Stimulated activated CD8-positive, alpha-beta memory T cell treated with anti-CD3 and anti-CD28 coated beads, Interleukin-12 subunit alpha, Interleukin-12 subunit beta, amount 100 ng/mL, for 4 hours (primary cell): ENCODE data around the gene CDH5.

Experiments
- DNase-seq: peaks from one replicate; pipeline ENCODE4 v3.0.0-alpha.2; 2020; ENCODE audit warnings: low read depth

CDH5 gene

DNA sequence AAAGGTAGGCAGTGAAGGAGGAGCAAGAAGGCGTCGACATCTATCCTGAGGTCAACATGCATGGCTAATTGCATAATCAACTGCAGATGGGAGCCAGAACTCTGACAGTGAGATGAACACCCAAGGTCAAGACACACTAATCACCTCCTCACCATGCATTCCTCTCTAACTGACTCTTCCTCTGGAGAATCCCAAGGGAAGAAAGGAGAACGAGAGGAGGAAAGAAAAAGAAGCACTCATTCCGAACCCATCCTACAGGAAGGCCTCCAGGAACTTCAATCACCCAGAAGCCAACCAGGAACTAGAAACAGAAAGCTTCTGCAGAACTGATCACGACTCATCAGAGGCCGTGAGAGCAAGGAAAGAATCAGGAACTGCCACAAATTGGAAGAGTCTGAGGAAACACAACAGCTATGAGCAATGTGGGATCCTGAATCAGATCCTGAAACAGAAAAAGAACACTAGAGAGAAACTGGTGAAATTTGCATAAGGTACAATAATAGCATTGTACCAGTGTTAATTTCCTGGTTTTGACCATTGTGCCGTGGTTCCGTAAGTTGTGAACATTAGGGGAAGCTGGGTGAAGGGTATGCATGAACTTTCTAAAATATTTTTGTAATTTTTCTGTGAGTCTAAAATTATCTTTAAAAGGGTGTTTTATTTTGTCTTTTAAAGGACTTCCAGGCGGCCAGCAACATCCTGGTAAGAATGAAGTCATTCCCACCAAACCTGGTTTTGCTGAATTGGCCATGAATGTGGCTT, 50.6 kb downstream of the CDH5 start:
- no peak for DNase-seq

DNA sequence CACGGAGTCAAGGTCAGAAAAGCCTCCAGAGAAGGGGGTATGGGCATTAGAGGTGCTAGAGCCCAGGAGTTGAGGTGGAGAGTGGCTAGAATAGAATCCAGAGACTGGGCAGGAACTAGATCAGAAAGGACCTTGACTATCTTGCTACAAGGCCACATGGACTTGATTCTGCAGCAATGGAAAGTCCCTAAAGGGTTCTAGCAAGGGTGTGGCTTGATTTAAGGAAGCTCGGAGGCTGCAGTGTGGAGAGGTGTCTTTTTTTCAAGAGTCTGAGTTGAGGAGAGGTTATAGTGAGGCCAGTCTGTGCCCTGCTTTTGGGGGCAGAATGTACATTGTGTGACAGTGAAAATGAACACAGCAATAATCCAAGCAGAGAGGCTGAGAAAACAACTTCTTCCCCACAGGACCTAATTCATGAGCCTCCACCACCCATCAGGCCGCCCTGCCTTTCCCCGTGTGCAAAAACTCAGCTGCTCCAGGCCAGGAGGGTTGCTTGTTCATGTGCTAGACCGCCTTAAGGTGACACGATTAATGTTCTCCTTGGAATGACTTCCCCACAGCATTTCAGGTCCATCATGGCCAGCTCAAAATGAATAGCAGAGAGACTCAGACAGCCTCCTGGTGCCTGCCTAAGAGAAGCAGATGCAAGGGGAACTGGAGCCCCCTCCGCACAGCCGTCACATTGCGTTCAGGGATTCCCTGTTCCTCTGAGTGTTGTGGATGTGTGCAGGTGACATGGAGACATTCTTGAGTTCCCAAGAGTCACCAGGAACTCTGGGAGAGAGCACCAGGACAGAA, 51.9 kb downstream of the CDH5 start:
- no peak for DNase-seq

DNA sequence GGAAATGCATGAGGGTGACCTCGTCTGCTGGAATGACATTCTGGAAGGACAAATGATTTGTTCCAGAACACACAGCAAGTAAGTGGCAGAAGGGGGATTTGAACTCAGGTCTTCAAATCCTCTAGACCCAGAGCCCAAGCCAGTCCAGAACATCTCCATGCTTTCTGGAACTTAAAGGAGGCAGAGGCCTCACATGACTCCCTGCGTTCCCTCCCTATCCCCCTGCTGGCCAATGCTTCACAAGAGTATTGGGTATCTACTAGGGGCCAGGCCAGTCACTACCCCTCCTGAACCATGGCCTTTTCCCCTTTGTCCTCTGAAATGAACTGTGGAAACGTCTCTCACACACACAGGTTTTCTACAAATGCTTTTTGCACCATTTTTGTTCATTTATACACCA, 53.0 kb downstream of the CDH5 start:
- DNase-seq, result no peak

DNA sequence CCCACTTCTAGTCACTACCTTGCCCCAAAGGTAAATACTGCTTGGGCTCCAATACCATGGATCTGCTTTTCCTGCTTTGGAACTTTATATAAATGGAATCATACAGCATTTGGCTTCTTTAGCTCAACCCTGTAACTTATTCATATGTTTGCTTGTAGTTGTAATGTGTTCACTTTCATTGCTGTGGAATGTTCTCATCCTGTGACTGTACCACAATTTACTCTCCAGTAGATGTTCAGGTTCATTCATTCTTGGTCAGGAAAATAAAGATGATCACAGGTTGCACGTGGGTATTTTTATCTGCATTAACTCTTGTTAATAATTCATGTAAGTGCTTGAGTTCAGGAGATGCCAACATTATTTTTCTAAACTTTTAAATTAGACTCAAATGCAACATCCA, 53.9 kb downstream of the CDH5 start:
- no peak for DNase-seq

DNA sequence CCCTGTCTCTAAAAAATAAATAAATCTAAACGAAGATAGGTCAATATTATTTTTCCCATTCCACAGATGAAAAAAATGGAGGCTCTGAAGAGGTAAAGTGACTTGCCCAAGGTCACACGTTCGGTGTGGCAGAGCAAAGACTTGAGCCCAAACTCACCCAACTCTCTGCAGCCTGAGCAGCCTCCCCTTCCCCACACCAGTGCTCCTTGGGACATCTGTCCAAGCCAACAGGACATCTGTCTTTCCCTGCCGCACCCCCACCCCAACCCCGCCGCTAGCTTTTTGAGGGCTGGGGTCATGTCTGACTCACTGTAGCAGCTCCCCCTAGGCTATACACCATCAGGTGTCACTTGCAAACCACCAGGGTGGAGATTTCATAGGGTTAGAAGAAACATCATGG, 55.4 kb downstream of the CDH5 start:
- DNase-seq, result no peak

DNA sequence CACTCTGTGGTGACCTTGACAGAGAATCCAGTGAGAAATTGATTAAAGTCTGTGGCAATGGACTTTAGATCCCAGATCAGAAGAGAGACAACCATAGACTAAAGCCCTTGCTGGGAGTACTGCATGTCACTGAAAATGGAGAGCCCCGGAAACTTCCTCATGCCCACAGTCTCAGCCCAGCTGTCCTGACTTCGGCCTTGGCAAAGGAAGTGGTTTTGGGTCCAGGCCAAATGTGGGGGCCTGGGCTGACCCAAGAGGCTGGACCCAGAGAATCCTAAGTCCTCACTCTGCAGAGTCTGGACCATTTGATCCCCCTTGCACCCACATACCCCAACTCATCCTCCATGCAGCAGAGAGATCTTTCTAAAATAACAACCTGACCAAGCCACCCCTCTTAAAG, 55.9 kb downstream of the CDH5 start:
- DNase-seq, result no peak

DNA sequence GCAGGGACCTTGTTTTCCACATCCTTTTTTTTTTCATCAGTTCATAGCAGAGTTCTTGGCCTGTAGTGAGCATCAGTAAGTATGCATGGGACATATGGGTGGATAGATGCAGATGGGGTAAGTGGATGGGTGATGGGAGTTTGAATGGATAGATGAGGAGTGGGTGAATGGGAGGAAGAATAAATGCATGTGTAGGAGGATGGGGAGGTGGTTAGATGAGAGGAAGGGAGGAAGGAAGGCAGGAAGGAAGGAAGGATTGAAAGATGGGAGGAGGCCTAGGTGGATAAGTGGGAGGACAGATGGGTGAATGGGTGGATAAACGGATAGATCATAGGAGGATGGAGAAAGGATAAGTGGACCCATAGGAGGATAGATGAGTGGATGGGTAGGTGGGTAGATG, 56.7 kb downstream of the CDH5 start:
- DNase-seq, result no peak

DNA sequence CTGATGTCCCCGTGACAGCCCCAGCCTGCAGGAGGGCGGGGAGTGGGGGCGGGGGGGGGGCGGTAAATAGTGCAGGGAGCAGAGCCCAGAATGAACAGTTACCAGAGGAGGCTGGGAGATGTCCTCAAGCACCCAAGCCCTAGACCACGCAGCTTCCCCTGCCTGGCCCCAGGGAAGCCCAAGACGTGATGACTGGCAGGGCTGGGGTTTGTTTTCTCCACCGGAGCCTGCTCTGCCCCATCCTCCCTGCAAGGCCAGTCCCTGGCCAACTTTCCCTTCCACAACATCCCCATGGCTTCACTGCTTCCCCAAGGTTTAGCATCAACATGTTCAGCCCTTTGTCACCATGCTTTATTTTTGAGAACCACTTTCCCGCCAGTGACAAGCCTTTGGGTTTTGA, 59.2 kb downstream of the CDH5 start:
- no peak for DNase-seq

DNA sequence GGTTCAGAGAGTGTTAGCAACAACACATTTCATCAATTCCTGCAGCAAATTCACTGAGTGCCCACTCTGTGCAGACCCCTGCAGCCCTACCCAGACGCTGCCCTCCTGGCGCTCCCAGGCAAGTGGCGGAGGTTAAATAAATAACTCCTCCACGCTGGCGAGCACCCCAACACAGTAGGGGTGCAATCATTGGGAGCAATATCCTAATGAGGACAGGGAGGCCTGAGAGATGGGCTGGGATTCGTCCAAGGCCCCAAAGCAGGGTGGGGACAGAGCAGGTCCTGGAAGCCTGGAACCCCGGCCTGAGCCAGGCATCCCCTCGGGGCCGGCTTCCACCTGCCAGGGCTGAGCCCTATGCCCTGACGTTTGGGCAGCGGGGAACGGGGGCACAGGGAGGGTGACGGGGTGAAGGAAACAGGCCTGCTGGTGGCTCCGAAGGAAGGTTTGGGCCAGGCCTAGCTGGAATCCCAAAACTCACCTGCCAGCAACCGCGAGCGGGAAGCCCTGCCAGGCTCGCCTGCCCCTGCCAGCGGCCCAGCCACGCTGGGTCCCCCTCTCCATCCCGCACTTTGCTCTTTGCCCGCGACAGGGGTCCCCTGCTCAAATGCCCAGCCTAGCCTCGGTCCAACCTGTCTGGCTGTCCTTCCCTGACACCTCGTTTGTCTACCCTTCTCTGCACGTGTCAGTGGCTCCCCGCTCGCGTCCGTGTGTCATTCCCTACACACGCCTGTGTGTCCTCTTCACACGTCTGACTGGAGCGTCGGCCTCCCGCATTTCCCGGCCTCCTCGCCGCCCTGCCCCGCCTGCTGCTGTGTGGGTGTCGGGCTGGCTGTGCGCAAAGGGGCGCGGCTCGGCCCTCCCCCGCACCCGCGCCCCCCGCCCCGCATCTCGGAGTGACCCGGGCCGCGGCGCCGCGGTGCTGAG, 59.9 kb downstream of the CDH5 start:
- no peak for DNase-seq

DNA sequence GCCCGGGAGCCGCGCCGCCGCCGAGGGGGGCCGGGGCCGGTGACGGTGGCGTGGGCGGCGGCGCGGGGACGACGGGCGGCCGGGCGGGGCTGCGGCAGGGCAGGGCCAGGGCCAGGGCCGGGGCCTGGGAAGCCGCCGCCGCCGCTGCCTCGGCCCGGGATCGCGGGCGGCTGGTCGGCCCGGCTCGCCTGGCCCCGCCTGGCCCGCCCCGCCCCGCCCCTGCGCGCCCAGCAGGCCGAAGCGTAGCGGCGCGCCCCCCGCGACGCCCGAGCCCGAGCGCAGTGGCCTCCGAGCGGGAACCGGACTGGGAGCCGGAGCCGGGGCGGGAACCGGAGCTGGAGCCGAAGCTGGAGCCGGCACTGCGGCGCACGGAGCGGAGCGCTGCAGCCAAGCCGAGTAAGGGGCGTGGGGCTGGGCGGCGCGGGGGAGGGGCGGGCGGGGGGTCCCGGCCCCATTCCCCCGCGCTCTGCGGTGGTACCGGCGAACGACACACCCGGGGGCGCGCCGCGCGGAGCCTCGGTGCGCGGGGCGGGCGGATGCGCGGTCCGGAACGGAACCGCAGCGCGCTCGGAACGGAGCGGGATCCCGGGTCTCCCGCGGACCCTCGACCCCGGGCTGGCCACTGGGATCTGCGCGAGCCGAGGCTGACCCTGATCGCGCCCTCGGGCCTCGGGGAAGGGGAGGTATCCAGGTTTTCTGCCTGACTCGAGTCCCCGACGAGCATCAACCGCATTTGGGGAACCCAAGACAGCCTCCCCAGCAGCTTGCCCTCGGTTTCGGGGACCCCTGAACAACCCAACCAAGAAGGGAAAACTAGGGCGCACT, 60.8 kb downstream of the CDH5 start, which contains the start of gene BEAN1:
TSS of gene BEAN1 (plus strand) at position 260 of the 825 bp plus-strand sequence. CDS start 10,382 bp downstream, outside the sequence.
- DNase-seq, result no peak

DNA sequence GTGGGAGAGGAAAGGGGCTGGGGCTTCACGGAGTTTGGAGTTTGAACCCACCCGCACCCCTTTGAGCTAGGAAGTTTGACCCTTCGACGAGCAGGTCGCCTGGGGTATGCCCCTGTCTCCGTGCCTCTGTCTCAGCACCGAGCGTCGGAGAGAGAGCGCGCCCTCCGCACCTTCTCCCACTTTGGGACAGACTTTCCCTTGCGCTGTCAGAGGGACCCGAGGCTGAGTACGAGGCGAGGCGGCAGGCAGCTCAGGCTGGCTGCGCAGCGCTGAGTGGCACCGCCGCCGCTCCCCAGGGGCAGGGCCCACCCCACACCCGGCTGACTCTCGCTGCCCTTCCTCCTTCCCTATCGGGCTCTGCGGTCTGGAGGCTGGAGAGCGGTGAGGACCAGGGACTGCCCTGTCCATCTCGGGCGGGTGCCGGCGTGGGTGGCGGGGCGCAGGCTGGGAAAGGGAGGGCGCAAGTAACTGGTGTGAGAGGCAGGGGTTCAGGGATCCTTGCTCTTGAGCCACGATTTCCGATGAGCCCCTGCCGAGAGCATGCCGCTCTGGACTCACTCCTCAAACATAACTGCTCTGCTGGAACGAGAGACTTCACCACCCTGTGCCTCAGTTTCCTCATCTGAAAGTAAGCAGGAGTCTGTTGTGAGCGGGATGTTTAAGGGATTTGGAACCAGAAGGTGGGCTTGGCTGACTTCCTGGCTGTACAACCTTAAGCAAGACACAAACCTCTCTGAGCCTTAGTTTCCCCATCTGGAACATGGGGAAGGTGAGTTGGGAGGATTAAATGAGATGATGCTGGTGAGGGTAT, 61.6 kb downstream of the CDH5 start:
- DNase-seq, result no peak

DNA sequence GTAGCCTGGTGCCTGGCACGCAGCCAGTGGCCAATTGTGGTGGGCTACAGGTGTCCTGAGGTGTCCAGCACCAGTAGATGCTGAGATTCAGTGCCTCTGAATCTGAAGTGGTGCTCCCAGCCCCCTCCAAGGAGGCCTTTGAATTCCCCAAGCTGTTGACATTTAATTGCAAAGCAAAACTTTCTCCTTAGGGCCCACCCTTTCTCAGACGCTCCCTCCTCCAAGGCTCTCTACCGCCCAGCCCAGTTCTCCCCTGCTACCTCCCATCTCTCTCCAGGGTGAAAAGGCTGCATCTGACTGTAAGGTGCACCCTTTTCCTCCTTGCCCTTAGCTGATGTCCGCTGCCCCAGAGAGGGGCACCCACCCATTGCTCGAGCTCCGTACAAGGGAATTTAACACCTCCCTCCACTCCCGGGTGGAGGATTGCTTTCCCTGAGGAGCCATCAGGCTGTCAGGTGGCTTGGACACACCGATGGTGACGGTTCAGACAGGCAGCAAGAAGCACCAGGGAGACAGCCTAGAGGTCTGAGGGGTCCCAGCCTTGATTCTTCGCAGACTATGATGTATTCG, 62.3 kb downstream of the CDH5 start:
- no peak for DNase-seq

DNA sequence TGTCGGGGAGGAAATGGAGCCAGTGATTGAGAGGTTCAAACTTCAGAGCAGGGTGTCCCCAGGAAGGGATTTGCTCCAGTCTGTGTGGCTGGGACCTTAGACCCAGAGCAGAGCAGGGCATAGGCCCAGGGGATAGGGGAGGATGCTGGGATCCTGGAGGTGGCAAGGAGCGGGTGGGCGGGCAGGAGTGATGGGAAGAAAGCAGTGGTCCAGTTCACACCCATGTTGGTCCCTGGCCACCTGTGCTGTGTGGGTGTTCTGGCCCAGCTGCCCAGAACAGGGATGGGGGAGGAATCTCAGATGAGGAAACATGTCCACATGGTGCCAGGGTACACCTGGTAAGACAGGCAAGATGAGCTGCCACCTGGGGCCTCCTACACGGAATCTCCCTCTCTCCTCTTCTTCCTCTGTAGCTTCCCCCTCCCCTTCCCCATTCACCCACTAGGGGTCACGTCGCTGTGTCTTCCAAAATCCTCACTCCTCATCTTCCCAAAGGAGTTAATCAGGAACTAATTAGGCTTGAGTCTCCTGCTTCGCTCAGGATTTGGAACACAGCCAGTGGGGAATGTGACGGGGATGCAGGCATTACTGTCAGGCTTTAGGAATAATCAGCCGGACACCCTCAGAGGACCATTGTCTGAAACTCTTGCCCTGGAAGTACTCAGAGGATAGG, 62.9 kb downstream of the CDH5 start:
- no peak for DNase-seq

DNA sequence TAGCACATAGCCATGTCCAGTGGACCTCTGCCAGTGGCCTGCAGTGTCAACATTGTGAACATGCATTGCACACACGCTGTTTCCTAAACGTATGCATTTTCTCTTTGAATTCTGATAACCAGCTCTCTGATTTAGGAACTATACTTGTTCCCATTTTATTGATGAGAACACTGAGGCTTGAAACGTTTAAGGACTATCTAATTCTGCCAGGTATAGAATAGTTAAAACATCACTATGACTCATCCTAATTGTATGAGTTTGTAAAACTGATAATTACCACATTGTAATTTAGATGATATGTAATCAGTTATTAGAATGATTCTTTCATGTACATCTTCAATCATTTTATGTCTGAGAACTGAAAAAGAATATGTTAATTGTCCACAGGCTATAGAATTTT, 63.7 kb downstream of the CDH5 start:
- DNase-seq, result no peak

DNA sequence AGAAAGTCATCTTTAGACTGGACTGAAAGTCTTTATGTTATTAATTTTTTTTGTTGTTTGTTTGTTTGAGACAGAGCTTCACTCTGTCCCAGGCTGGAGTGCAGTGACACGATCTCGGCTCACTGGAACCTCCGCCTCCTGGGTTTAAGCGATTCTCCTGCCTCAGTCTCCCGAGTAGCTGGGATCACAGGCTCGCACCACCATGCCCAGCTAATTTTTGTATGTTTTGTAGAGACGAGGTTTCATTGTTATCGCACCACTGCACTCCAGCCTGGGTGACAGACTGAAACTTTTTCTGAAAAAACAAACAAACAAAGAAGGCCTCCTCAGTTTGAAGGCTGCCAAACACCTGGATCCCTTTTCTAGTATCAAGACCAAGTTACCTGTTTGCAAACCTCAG, 65.3 kb downstream of the CDH5 start:
- no peak for DNase-seq

DNA sequence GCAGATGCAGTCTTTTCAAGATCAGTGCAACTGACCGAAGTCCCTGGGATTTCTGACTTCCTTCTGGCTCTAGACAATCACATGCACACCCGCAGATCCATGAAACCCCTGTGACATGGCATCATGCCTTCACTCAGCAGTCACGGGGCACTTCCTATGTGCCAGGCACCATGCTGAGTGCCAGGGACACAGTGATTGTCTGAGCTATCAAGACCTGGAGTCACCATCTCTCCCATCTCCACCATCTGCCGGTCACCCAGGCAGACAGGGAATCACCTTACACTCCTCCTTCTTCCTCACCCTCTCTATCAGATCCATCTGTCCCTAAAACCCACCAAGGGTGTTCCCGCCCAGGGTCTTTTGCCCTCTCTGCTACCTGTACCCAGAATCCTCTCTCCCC, 65.9 kb downstream of the CDH5 start:
- no peak for DNase-seq

DNA sequence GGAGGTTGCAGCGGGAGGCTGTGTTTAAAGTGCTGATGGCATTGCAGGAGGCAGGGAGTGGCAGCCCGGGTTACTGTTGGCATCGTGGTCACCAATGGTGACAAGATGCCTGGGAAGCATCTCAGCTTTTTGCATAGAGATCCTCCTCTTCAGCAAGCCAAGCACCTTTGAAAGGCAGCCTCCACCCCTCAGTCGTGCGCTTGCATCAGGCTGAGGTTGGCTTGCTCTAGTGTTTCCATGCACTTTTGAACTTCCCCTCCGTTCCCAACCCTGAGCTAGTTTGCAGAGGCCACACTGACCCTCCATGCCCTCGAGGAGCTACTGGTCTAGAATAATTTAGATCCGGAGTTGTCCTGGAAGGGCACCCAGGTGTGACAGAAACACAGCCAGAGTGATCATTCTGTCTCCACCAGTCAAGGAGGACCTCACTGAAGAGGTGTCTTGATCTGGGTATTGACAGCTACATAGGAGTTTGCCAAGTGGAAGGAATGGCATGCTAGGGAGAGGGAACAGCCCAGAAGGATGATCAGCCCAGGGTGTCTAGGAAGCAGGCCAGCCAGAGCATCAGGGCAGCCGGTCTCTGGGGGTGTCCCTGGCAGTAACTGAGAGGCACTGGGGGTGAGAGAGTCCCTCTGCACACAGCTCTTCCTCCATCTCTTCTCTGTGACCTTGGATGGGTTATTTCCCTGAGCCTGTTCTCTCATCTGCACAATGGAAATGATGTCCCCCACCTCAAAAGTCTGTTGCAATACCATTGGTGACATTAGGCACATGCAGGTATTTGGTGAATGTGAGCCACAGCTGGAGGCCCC, 68.3 kb downstream of the CDH5 start:
- DNase-seq, result no peak

DNA sequence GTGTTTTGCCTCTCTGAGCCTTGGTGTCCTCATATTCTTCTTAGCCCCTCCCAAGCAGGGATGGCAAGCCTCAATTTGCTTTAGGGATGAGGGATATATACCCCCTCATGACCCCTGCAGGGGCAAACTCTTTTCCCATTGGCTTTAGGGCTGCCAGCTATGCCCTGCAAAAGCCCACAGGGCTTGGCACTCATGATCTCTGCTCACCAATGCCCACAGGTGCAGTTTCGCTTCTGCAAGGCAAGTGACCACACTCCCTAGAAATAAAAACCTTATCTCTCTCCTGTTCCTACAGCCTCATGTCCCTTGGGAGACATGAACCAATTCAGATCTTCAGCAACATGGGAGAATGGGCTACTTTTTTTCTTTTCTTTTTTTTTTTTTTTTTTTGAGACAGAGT, 69.4 kb downstream of the CDH5 start:
- DNase-seq, result no peak

DNA sequence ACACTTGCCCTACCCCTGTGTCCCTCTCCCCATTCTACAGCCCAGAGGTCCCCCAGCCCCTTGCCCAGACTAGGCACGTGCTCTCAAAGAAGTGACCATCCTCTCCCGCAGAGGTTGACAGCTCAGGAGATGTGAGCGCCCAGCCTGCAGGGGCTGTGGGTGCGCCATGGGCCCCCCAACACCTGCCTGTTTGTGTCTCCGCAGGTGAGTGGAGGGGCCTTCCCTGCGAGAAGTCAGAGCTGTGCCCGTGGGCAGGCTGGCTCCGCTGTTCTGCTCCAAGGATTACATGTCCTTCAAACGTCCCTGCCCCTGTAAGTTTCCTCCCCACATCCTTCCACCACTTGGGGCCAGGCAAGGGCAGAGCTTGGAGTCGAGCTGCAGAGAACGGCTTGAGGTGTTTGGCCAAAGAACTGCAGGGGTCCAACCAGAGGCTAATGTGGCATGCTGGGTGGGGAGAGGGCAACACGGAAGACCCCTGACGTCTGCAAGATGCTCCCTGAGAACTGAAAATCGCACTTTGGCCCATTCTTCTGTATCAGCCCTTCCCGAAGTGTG, 71.0 kb downstream of the CDH5 start:
- no peak for DNase-seq
